Endothelial cell (in vitro differentiated cells): ENCODE measurements around the gene ZNF511. TPM values are rescaled to one million over a fixed set of nuclear protein-coding genes. Genes with fewer than 3 reads are reported as not detected.

Source experiments
- DNase-seq: peaks from one replicate; pipeline ENCODE4 v3.0.0; 2021; ENCODE audit warnings: low spot score
- H3K27ac Mint-ChIP-seq: one replicate; pipeline ENCODE4 v1.8.0; 2021; ENCODE audit warnings: mixed read lengths, inconsistent platforms; ENCODE audit not compliant: unreplicated experiment
- H3K27me3 Mint-ChIP-seq: one replicate; pipeline ENCODE4 v1.8.0; 2021; ENCODE audit warnings: mild to moderate bottlenecking, moderate library complexity, mixed read lengths, inconsistent platforms; ENCODE audit not compliant: unreplicated experiment
- H3K36me3 Mint-ChIP-seq: one replicate; pipeline ENCODE4 v1.8.0; 2021; ENCODE audit warnings: mild to moderate bottlenecking, low read depth, mixed read lengths, inconsistent platforms; ENCODE audit not compliant: unreplicated experiment
- H3K4me1 Mint-ChIP-seq: one replicate; pipeline ENCODE4 v1.8.0; 2021; ENCODE audit warnings: mild to moderate bottlenecking, mixed read lengths, inconsistent platforms; ENCODE audit not compliant: unreplicated experiment
- H3K4me3 Mint-ChIP-seq: one replicate; pipeline ENCODE4 v1.8.0; 2021; ENCODE audit warnings: mild to moderate bottlenecking, mixed read lengths, inconsistent platforms; ENCODE audit not compliant: unreplicated experiment
- H3K9me3 Mint-ChIP-seq: one replicate; pipeline ENCODE4 v1.8.0; 2021; ENCODE audit warnings: mixed read lengths, inconsistent platforms; ENCODE audit not compliant: unreplicated experiment
- CTCF ChIP-seq: fragments of 200-600 bp; sonication (generic); IDR thresholded peaks from one replicate; pipeline ENCODE4 v1.5.0; 2021; ENCODE audit warnings: antibody characterized with exemption; ENCODE audit not compliant: unreplicated experiment
- total RNA-seq: library from RNA; stranded (reverse); fragmentation: NEBNext Ultra II Directional; extraction: Animal tissue kit (Norgen Biotek cat#: 25700); gene quantifications from one replicate; pipeline ENCODE4 v1.2.1, GENCODE V29; 2021; ENCODE audit not compliant: unreplicated experiment

Gene ZNF511
- total RNA-seq, 1 donor from 2014 or later, result 18.6 TPM

GRCh38 chr10:133341983-133342382 lies 33.3 kb downstream of the ZNF511 start:
- H3K27me3 Mint-ChIP-seq, result peaks cover 4% of the 10 kb centered on the region
- no peaks in the 10 kb centered on the region for H3K36me3 Mint-ChIP-seq
- no peaks in the 10 kb centered on the region for H3K4me1 Mint-ChIP-seq
- no peak for DNase-seq
- no peak overlapping the region for H3K4me3 Mint-ChIP-seq
- no peaks in the 10 kb centered on the region for H3K9me3 Mint-ChIP-seq
- H3K27ac Mint-ChIP-seq, result no peak overlapping the region
- TF ChIP-seq CTCF, result no peak

GRCh38 chr10:133342942-133343341 lies 34.2 kb downstream of the ZNF511 start:
- H3K9me3 Mint-ChIP-seq, result no peaks in the 10 kb centered on the region
- H3K27me3 Mint-ChIP-seq, result peaks cover 4% of the 10 kb centered on the region
- TF ChIP-seq CTCF, result no peak
- H3K36me3 Mint-ChIP-seq, result no peaks in the 10 kb centered on the region
- H3K4me3 Mint-ChIP-seq, result no peak overlapping the region
- no peak overlapping the region for H3K27ac Mint-ChIP-seq
- H3K4me1 Mint-ChIP-seq, result no peaks in the 10 kb centered on the region
- no peak for DNase-seq

GRCh38 chr10:133343558-133343957 lies 34.8 kb downstream of the ZNF511 start:
- Mint-ChIP-seq H3K4me3 (no peak overlapping the region), H3K4me1 (no peaks in the 10 kb centered on the region), H3K36me3 (no peaks in the 10 kb centered on the region), H3K27me3 (peaks cover 4% of the 10 kb centered on the region), H3K9me3 (no peaks in the 10 kb centered on the region), H3K27ac (no peak overlapping the region)
- no peak for TF ChIP-seq CTCF
- no peak for DNase-seq

GRCh38 chr10:133344236-133344635 lies 35.5 kb downstream of the ZNF511 start:
- no peak for TF ChIP-seq CTCF
- H3K9me3 Mint-ChIP-seq, result no peaks in the 10 kb centered on the region
- no peaks in the 10 kb centered on the region for H3K36me3 Mint-ChIP-seq
- no peak overlapping the region for H3K27ac Mint-ChIP-seq
- H3K4me1 Mint-ChIP-seq, result no peaks in the 10 kb centered on the region
- peaks cover 4% of the 10 kb centered on the region for H3K27me3 Mint-ChIP-seq
- DNase-seq, result no peak
- H3K4me3 Mint-ChIP-seq, result no peak overlapping the region

GRCh38 chr10:133346413-133346812 lies 37.7 kb downstream of the ZNF511 start:
- TF ChIP-seq CTCF, result no peak
- Mint-ChIP-seq H3K4me3 (no peak overlapping the region), H3K27me3 (peaks cover 2% of the 10 kb centered on the region), H3K9me3 (no peaks in the 10 kb centered on the region), H3K4me1 (no peaks in the 10 kb centered on the region), H3K27ac (no peak overlapping the region), H3K36me3 (no peaks in the 10 kb centered on the region)
- no peak for DNase-seq
